Measurements from ENCODE around the gene ZBTB12. TPM values are rescaled to one million over a fixed set of nuclear protein-coding genes. Genes with fewer than 3 reads are reported as not detected.

ZBTB12 gene
- total and polyA plus RNA-seq, 2 of the 13 experiments (the other 11 are each of a cell fraction or from before 2014, with no cell fraction given): 4.8 to 6.0 TPM

GRCh38 chr6:31948753-31949413 is 47.0 kb upstream of the ZBTB12 start (continued):
- TF ChIP-seq, protein P1, sequence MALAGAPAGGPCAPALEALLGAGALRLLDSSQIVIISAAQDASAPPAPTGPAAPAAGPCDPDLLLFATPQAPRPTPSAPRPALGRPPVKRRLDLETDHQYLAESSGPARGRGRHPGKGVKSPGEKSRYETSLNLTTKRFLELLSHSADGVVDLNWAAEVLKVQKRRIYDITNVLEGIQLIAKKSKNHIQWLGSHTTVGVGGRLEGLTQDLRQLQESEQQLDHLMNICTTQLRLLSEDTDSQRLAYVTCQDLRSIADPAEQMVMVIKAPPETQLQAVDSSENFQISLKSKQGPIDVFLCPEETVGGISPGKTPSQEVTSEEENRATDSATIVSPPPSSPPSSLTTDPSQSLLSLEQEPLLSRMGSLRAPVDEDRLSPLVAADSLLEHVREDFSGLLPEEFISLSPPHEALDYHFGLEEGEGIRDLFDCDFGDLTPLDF (CRISPR knock-in tag; IDR thresholded peaks at IDR 0.05): no peak
- no peak for TF ChIP-seq ZNF446 (CRISPR knock-in tag; IDR thresholded peaks at IDR 0.05)
- 0 out of 2 replicates have a peak, but pooled peaks have one; percentile 25 for TF ChIP-seq IRF9 (CRISPR knock-in tag; IDR thresholded peaks at IDR 0.05; ENCODE audit: borderline replicate concordance)
- no peak for TF ChIP-seq ZNF143 (CRISPR knock-in tag; IDR thresholded peaks at IDR 0.05)
- peak; percentile 72 for TF ChIP-seq RBFOX2 (IDR thresholded peaks at IDR 0.05; ENCODE audit: low read depth, low read length)
- no peak for TF ChIP-seq ZFAT (CRISPR knock-in tag; conservative IDR thresholded peaks at IDR 0.05)
- peak; percentile 69 for TF ChIP-seq POLR2G (IDR thresholded peaks at IDR 0.05; ENCODE audit: low read depth, low read length)
- no peak for TF ChIP-seq KLF11 (CRISPR knock-in tag; IDR thresholded peaks at IDR 0.05)
- TF ChIP-seq SOX5 (CRISPR knock-in tag; IDR thresholded peaks at IDR 0.05; ENCODE audit: borderline replicate concordance): no peak
- TF ChIP-seq THAP9 (CRISPR knock-in tag; IDR thresholded peaks at IDR 0.05; ENCODE audit: borderline replicate concordance): no peak
- TF ChIP-seq CEBPZ (IDR thresholded peaks at IDR 0.05; ENCODE audit: low read length): no peak
- TF ChIP-seq POGK (CRISPR knock-in tag; conservative IDR thresholded peaks at IDR 0.05): no peak
- TF ChIP-seq ZBTB10 (CRISPR knock-in tag; IDR thresholded peaks at IDR 0.05; ENCODE audit: borderline replicate concordance): no peak
- no peak for TF ChIP-seq PHB2 (IDR thresholded peaks at IDR 0.05; ENCODE audit: partially characterized antibody)
- TF ChIP-seq CHD4 (IDR thresholded peaks at IDR 0.05; ENCODE audit: borderline replicate concordance, low read length): no peak

Data from HepG2 (cell line).